HG03565 (cell line): ENCODE measurements around the gene THADA.

Experiments
- ATAC-seq: cut with Tn5 transposase; IDR thresholded peaks from one replicate; pipeline ENCODE4 v1.9.1; 2021; ENCODE audit warnings: mild to moderate bottlenecking, moderate library complexity; ENCODE audit not compliant: unreplicated experiment

THADA gene

DNA sequence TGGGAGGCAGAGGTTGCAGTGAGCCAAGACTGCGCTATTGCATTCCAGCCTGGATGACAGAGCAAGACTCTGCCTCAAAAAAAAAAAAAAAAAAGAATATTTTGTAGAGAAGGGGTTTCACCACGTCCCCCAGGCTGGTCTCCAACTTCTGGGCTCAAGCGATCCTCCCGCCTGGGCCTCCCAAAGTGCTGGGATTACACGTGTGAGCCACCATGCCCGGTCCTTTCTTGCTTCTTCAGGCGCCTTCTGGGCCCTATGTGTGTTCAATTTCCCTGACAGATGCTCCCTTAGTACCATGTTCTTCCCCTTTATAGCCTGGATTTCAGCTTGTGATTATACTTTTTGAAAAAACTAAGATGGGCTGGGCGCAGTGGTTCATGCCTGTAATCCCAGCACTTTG lies 379.2 kb downstream of the THADA start:
- no peak for ATAC-seq

DNA sequence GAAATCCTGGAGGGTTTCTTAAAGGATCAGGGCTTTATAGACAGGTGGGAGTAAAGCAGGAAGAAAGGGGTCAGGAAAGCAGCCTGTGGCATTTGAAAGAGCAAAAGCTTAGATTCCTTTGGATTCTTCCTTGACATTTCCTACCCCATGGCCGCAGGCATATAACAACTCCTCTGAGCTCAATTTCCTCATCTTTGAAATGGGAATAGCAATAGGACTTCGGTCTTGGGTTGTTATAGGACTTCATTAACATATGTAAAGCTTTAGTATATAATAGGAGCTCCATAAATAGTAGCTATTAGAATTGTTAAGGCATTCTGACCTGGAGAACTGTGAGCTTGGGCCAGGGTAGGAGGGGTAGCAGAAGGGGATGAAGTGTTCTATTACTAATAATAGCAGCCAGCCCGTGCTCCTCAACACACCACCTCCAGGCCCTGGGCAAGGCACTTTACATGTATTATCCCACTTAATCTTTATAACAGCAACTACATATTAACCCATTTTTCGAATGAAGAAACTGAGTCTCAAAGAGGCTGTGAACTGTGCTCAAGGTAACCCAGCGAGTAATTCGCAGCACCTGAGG lies 380.1 kb downstream of the THADA start:
- no peak for ATAC-seq

DNA sequence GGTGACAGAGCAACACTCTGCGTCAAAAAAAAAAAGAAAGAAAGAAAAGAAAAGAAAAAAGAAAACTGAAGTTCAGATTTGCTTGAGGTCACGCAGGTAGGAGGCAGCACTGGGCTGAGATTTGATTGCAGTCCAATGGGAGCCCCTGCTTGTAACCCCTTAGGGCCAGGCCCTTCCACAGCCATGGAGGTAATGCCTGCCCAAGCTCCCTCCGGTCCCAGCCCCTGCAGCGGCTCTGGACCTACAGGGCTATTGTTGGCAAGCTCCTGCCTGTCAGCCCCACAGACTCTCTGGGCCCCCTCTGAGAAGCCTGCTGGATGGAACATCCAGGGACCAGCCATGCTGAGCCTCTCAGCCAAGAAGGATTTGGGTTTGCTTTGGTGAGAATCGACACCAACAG lies 381.6 kb downstream of the THADA start:
- no peak for ATAC-seq

DNA sequence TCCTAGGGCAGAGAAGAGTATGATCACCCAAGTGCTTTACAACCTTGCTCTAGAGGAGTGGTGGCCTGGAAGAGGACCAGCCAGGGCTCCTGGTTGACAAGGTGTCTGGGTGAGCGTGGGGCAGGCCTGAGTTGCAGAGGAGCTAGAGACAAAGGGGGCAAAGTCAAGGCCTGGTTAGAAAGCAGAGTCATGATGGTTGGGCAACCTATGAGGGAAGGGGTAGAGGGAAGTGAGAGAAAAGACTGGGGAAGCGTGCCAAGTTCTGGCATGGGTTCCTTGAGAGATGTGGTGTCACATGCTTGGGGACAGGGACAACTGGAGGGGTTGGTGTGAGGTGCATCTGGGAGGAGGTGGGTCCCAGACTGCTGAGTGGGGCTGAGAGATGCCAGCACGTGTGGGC lies 382.9 kb downstream of the THADA start:
- no peak for ATAC-seq

DNA sequence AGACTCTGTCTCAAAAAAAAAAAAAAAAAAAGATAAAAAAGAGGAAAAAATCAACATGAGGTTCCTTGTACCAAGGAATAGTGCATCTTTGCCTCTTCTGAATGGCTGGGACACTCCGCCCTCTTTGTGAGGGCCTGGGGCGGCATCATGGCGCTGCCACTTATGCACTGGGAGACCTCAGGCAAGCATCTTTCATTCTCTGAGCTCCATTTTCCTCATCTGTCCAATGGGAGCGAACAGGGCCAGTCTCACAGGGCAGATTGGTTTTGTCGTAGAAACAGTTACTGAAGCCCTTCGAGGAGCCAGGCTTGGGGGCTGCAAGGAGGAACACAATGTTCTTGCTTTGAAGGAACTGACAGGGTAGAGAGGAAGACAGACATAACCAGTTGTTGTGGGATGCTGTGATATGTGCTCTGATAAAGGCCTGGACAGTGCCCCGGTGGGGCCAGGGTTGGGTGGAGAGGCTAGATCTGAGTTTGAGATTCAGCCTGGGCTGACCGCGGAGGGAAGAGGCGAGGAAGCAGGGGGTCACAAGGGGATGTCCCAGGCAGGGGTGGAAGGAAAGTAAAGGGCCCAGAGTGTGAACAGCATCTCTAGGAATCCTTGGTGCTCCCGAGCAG lies 383.5 kb downstream of the THADA start:
- no peak for ATAC-seq

DNA sequence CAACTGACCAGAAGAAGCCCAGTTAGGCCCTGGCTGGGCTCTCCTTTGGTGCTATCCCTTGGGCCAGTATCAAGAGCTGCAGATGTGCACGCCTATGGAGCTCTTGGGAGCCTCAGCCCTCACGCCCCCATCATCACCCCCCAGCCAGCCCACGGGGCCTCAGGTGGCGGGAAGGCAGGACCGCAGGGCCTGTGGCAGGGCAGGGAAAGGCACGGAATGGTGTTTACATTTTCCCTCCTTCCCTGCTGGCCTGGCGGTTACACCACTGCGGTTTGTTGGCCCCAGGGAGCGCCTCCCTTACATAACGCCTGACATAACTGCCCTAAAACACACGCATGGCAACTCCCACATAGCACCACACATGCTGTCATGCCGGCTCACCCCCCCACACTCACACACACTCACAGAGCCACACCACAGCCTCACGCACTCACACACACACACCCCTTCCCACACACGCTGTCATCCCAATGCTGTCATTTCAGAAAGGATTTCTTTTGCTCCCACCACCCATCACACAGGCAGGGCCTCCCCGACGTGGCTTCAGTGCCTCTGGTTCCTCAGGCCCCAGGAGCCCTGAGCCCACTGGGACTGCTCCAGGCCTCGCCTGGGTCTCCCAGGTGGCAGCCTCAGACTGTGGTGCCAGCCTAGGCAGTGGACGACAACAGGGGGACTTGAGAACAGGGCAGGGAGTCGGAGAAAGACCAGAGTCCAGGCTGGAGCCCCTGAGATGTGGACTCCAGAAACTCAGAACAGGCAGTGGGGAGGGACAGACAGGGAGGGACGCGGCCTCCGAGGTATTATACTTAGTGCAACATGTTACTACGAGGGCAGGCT lies 385.2 kb downstream of the THADA start:
- ATAC-seq: no peak

DNA sequence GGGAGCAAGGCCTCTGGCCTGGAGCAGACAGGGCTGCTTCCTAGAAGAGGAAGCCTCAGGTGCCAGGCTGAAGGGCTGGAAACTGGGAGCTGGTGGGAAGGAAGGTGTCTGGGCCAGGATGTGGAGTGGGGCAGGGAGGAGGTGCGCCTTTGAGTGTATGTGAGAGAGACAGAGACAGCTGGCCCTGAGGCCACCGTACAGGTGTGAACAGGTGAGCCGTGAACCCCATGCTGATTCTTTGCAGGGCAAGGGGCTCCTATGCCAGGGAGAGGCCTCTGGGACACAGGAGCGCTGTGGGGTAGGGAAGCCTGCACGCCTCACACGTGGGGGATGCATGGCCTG lies 385.7 kb downstream of the THADA start:
- no peak for ATAC-seq

DNA sequence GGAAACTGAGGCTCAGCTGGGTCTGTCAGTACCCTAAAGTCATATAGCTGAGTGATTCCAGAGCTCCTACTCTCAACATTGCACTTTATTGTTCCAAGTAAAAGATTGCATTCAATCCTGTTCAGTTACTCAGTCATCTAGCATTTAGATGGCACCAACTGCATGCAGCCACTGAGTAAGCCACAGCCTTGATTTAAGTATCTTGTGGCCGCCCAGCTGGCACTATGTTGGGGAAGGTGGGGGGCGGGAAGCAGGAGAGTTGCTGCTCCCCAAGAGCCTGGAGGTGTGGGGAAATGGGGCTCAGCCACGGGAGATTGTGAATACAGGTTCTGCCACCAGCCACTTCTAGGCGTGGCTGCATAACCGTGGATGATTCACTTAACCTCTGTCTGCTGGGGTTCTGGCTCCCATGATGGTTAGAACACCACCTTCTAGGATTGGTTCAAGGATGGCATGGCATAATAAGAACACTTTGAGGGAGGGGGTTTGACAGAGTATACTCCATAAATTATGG lies 386.6 kb downstream of the THADA start:
- no peak for ATAC-seq

DNA sequence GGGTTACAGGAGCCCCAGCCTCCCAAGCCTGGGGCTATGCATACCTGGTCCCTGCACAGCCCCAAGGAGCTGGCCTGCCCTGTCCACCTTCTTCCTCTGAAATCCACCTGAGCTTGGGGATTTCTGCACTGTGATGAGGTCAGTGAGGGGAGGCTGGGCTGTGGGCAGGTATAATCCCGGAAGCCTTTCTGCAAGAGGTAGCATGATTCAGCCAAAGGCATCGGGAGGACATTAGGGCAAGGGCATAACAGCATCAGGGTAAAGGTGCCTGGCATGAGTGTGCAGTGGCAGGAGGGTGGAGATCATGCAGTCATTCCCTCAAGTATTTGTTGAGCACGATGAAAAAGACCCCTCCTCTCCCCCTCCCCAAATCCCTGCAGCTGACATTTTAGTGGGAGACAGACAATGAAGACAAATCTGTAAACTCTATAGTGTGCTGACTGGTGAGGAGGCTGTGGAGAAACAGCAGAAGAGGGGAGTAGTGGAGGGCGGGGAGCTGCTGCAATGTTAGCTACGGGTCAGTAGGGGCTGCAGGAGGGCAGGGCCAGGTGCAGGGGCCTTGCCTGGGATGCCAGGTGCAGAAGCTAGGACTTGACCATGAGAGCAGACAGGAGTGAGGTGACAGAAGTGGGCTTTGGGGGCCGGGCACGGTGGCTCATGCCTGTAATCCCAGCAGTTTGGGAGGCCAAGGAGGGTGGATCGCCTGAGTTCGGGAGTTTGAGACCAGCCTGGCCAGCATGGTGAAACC lies 388.1 kb downstream of the THADA start:
- no peak for ATAC-seq

DNA sequence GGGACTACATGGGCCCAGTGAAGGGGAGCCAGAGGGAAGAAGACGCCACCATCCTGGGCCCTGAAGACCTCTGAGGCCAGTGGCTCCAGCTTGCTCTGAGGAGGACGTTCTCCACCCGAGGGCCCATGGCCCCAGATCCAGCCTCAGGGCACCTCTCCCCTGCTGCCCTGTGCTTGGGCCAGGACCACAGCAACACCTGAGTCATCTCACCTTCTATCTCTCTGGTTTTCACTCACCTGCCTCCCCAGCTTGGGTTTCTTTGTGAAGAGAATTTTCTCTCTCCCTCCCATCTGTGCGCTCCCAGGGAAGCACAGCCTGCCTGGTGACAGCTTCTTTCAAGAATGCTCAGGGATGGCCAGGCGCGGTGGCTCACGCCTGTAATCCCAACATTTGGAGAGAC lies 389.2 kb downstream of the THADA start:
- ATAC-seq: no peak

DNA sequence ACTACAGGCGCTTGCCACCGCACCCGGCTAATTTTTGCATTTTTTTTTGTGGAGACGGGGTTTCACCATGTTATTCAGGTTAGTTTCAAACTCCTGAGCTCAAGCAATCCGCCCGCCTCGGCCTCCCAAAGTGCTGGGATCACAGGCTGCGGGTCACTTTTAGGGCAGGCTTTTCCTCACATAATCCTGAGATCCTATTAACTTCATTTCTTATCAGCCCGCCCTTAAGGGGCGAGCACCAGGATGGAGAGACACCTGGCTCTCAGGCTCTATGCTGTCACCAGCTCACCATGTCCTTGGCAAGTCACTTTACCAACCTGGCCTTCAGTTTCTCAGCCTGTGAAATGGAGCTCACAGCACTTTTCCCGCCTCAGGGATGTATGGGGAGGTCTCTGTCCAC lies 392.5 kb downstream of the THADA start:
- ATAC-seq: no peak

DNA sequence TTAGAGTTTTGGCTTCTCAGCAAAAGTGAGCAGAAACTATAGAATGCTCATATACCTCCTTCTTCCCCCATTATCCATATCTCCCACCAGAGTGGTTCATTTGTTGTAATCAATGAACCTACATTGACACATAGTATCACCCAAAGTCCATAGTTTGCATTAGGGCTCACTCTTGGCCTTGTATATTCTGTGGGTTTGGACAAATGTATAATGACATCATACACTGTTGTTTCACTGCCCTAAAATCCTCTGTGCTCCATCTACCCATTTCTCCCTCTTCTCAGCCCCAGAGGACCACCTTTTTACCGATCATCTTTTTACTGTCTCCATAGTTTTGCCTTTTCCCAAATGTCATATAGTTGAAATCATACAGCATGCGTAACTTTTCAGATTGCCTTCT lies 393.5 kb downstream of the THADA start:
- ATAC-seq: no peak

DNA sequence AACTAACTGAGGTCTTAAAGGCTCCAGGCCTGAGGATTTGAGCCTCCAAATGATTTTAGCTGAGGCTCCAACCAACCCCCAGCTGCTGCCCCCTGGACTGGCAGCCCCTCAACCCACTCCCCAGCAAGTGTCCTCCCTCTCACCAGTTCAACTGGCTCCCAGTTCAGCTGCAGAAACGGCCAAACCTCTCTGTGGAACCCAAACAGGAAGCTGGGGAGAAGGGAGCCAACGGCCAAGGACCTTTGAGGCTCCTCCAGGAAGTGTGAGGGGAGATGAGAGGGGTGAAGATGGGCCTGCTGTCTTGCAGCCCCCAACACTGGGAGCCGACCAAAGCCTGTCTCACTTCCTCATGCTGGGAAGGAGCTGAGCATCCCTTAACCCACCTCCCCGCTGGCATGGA lies 394.3 kb downstream of the THADA start:
- ATAC-seq: no peak

DNA sequence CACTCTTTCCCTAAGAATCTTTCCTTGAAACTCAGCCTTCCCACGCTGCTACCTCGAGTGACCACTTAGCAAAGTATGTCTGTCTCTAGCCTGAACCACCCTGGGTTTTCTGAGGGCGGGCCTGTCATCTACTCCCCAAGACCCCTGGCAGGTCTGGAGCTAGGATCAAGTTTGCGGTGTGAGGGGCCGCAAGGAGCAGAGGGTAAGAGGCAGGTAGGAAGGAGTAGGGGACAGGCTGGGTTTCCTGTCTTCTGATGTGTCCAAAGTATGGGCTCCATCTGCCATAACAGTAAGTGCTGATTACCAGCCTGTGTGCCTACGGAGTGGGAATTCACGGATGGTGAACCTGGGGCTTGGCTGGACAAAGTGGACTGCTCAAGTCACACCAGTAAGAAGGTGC lies 394.8 kb downstream of the THADA start:
- no peak for ATAC-seq

DNA sequence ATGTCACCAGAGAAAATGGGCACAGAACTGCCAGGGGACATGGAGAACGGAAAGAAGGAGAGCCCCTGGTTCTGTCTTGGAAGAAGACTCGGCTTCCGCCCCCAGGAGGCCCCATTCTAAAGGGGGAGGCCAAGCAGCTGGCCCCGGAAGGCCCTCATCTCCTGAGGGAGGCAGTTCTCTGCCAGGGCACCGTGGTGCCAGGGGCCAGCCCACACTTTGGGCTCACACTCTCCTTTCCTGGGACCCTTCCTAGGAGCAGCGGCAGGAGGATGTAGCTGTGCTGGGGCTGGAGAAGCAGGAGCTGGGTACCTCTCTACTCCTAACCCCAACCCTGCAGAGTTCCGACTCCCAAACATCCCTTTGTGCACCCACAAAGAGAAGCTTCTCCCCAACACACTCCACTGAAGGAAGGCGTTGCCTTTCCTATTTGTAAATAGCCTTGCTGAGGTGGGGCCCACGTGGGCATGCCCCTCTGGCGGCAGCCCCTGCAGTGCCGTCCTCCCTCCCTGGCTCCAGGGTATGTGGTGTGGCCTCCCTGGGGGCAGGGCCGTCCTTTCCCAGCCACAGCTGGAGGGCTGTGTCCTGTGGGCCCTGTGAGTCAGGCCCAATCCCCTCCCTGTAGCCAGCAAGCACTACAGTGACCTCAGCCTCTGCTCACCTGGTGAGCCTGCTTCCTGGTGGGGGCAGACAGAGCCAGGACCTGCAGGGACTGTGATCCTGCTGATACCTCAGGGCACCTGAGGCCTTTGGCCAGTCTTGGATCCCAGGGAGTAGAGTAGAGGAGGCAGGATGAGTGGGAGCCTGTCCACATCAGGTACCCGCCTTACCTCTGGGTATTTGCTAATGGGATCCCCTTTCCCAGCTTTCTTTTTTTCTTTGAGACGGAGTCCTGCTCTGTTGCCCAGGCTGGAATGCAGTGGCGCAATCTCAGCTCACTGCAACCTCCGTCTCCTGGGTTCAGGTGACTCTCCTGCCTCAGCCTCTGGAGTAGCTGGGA lies 396.0 kb downstream of the THADA start:
- no peak for ATAC-seq

DNA sequence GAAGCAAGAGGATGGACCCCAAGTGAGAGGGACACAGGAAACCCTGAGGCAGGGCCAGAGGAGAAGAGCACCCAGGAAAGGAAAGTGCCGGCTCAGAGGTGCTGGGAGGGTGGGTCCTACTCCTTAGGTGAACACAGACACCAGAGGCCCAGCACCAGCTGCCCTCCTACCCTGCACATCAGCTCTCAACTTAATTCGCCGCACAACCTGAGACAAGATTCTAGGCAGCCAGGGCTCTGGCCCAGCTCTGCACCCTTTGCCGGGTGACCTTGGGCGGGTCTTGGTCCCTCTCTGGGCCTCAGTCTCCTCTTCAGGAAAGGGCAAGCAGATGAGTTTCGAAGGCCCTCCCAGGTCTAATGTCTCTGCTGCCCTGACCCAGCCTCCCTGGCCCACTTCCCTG lies 397.6 kb downstream of the THADA start:
- no peak for ATAC-seq

DNA sequence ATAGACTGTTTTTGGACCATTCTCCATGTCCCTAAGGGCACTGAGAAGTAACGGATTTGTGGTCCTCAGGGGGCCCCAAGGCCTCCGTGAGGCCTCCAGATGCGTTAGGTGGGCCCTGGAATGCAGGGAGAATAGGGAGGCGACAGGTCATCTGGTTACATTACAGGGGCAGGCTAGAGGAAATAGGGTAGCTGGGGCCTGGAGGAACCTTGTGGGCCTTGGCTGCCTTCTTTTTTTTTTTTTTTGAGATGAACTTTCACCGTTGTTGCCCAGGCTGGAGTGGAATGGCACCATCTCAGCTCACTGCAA lies 398.3 kb downstream of the THADA start:
- no peak for ATAC-seq

DNA sequence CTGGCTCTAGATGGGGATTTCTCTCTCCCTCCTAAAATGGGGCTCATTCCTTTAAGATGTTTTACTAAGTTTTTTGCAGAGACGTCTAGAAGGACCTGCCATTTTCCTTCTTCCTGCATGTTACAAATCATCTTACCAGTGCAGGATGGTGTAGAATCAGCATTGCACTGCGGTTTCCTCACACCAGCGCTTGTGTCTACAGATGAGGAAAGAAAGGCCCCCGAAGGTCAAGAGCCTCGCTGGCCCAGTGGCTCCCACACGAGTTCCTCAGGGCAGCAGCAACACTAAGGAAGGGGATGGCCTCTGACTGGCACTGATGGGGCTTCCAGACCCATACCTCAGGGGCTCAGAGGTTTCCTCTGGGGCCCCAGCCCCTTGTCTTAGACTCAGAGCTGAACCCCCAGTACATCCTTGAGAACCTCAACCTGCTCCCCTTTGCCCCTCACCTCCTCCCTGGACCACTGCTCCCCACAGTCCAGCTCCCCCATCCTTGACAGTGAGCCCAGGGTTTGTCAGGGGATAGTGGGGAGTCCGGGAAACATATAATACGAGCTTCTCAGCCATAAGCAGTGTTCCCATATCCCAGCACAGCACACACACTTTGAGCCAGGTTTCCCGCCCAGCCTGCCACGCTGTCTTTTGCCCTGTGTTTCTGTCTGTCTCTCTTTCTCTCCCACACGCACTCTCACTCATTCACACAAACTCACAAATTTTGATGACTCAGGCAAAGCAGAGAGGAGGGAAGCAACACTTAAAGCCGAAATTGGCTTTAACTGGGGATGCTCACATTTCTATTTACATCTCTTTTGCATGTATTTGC lies 398.9 kb downstream of the THADA start:
- no peak for ATAC-seq

DNA sequence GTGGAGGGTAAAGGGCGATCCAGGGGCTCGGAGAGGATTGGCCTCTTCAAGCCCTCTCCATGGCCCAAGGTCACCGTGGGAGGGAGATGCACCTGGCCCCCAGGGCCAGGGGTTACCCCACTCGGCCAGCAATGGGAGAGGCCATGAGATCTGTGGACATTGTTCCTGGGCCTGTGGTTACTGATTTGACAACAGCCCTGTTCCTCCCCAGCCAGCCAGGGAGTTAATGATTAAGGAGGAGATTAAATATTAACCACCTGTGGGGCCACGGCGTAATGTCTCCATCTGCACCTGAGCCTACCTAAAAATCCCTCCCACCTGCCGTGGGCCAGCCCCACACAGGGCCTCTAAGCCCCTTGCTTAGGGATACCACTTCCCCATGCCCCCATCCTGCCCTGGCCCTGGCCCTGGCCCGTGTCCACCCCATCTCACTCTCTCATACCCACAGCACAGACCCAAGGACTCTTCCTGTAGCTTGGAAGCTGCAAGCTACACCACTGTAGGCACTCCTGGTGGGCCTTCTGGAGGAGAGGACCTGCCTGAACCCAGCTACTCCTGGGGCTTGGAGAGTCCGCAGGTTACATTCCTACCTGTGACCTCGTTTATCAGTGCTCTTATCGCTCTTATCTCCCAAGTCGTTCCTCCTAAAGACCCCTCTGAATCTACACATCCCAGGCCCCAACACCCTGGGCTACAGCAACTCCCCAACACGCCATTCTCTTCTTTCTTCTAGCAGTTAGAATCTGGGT lies 401.5 kb downstream of the THADA start:
- no peak for ATAC-seq
